GM18508 (cell line): ENCODE data around the gene RASSF4.

ENCODE experiments used
- ATAC-seq: cut with Tn5 transposase; IDR thresholded peaks from one replicate; pipeline ENCODE4 v1.9.1; 2021; ENCODE audit warnings: moderate number of reproducible peaks; ENCODE audit not compliant: insufficient read depth, unreplicated experiment

The RASSF4 gene

GRCh38 chr10:44974082-44974627 is 14.6 kb downstream of the RASSF4 start:
- no peak for ATAC-seq

GRCh38 chr10:44974628-44975430 is 15.2 kb downstream of the RASSF4 start:
- ATAC-seq, result peak; percentile 35

- ATAC-seq, result no peak
These were observed 16.1 kb downstream of the RASSF4 start for GRCh38 chr10:44975431-44976331.

GRCh38 chr10:44976352-44977198 is 17.0 kb downstream of the RASSF4 start:
- ATAC-seq, result no peak

GRCh38 chr10:44977287-44978212 is 17.9 kb downstream of the RASSF4 start:
- no peak for ATAC-seq

GRCh38 chr10:44978213-44978569 is 18.6 kb downstream of the RASSF4 start:
- ATAC-seq, result no peak

GRCh38 chr10:44978570-44979280 is 19.1 kb downstream of the RASSF4 start, which contains the start of gene DEPP1:
Gene DEPP1 (minus strand): TSS chr10:44978809. CDS start chr10:44978030, 779 bp downstream.
- ATAC-seq, result no peak

GRCh38 chr10:44979281-44980191 is 19.9 kb downstream of the RASSF4 start:
- ATAC-seq, result no peak

GRCh38 chr10:44980309-44981171 is 20.9 kb downstream of the RASSF4 start:
- no peak for ATAC-seq

GRCh38 chr10:44981172-44982113 is 21.8 kb downstream of the RASSF4 start:
- peak; percentile 57 for ATAC-seq

- no peak for ATAC-seq
These were observed 22.5 kb downstream of the RASSF4 start for GRCh38 chr10:44982114-44982460.

GRCh38 chr10:44982496-44982895 is 22.9 kb downstream of the RASSF4 start:
- no peak for ATAC-seq

GRCh38 chr10:44983066-44983894 is 23.7 kb downstream of the RASSF4 start:
- ATAC-seq, result no peak

- ATAC-seq, result no peak
These were observed 24.3 kb downstream of the RASSF4 start for GRCh38 chr10:44983895-44984278.

GRCh38 chr10:44984671-44985101 is 25.1 kb downstream of the RASSF4 start:
- ATAC-seq, result no peak
